ENCODE results near the gene CEP295NL.

CEP295NL gene

GRCh38 chr17:78864117-78864516 lies 38.9 kb downstream of the CEP295NL start:
- no peak for TF ChIP-seq CTCF (IDR thresholded peaks at IDR 0.05; ENCODE audit: insufficient read depth, low read length, poor library complexity, severe bottlenecking)
- H3K36me3 ChIP-seq (ENCODE audit: control insufficient read depth, insufficient read depth, low read length): no peaks in the 10 kb centered on the region
- H3K27me3 ChIP-seq (replicated peaks; ENCODE audit: control insufficient read depth, insufficient read depth, low read length): no peaks in the 10 kb centered on the region
- no peak overlapping the region for H3K4me3 ChIP-seq (replicated peaks; ENCODE audit: low read depth, low read length)
- DNase-seq (ENCODE audit: extremely low read depth, insufficient read length): no peak

- Histone ChIP-seq H3K27me3 (replicated peaks; ENCODE audit: control insufficient read depth, insufficient read depth, low read length) (no peaks in the 10 kb centered on the region), H3K36me3 (ENCODE audit: control insufficient read depth, insufficient read depth, low read length) (no peaks in the 10 kb centered on the region), H3K4me3 (replicated peaks; ENCODE audit: low read depth, low read length) (no peak overlapping the region)
- no peak for TF ChIP-seq CTCF (IDR thresholded peaks at IDR 0.05; ENCODE audit: insufficient read depth, low read length, poor library complexity, severe bottlenecking)
- DNase-seq (ENCODE audit: extremely low read depth, insufficient read length): no peak
Observed at GRCh38 chr17:78862073-78863023, 40.7 kb downstream of the CEP295NL start.

- TF ChIP-seq CTCF (IDR thresholded peaks at IDR 0.05; ENCODE audit: insufficient read depth, low read length, poor library complexity, severe bottlenecking): no peak
- no peak for DNase-seq (ENCODE audit: extremely low read depth, insufficient read length)
Observed at GRCh38 chr17:78861229-78861628, 41.8 kb downstream of the CEP295NL start.

GRCh38 chr17:78859051-78859450 lies 44.0 kb downstream of the CEP295NL start:
- no peak for DNase-seq (ENCODE audit: extremely low read depth, insufficient read length)
- Histone ChIP-seq H3K4me3 (replicated peaks; ENCODE audit: low read depth, low read length) (no peak overlapping the region), H3K36me3 (ENCODE audit: control insufficient read depth, insufficient read depth, low read length) (no peaks in the 10 kb centered on the region), H3K27me3 (replicated peaks; ENCODE audit: control insufficient read depth, insufficient read depth, low read length) (no peaks in the 10 kb centered on the region)
- no peak for TF ChIP-seq CTCF (IDR thresholded peaks at IDR 0.05; ENCODE audit: insufficient read depth, low read length, poor library complexity, severe bottlenecking)

More at GRCh38 chr17:78861229-78861628, 41.8 kb downstream of the CEP295NL start:
- Histone ChIP-seq H3K27me3 (replicated peaks; ENCODE audit: control insufficient read depth, insufficient read depth, low read length) (no peaks in the 10 kb centered on the region), H3K4me3 (replicated peaks; ENCODE audit: low read depth, low read length) (no peak overlapping the region), H3K36me3 (ENCODE audit: control insufficient read depth, insufficient read depth, low read length) (no peaks in the 10 kb centered on the region)

- DNase-seq (ENCODE audit: extremely low read depth, insufficient read length): no peak
- no peak for TF ChIP-seq CTCF (IDR thresholded peaks at IDR 0.05; ENCODE audit: insufficient read depth, low read length, poor library complexity, severe bottlenecking)
- no peaks in the 10 kb centered on the region for H3K27me3 ChIP-seq (replicated peaks; ENCODE audit: control insufficient read depth, insufficient read depth, low read length)
- H3K4me3 ChIP-seq (replicated peaks; ENCODE audit: low read depth, low read length): no peak overlapping the region
- H3K36me3 ChIP-seq (ENCODE audit: control insufficient read depth, insufficient read depth, low read length): no peaks in the 10 kb centered on the region
Observed at GRCh38 chr17:78857266-78857665, 45.7 kb downstream of the CEP295NL start.

All from GM06990 (cell line).